ENCODE results near the gene DHPS.

The DHPS gene

DNA sequence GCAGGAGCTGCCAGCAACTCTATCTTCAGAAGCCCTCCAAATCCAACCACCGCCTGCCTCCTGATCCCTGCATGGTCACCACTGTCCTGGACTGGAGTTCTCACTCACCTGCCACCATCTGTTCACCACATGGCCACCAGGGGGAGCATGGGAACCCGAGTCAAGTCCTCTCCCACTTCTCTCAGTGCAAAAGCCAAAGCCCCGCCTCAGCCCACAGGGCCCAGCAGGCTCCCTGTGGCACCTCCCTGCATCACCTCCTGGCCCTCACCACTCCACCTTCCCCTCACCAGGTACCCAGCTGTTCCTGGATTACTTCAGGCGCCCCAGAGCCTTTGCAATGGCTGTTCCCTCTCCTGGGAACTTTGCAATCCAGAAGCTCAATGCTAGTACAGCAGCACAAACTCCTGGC, 5.3 kb downstream of the DHPS start:
- TF ChIP-seq ARNT (IDR thresholded peaks at IDR 0.05) = no peak
- no peak for TF ChIP-seq TARDBP (IDR thresholded peaks at IDR 0.05)
- TF ChIP-seq LEF1 (IDR thresholded peaks at IDR 0.05; ENCODE audit: borderline replicate concordance) = no peak
- TF ChIP-seq SUZ12 (IDR thresholded peaks at IDR 0.05) = no peak
- no peak for TF ChIP-seq FOXA1 (IDR thresholded peaks at IDR 0.05)
- no peak for TF ChIP-seq FOXM1 (IDR thresholded peaks at IDR 0.05; ENCODE audit: borderline replicate concordance)
- no peak for TF ChIP-seq CTBP1 (IDR thresholded peaks at IDR 0.05; ENCODE audit: borderline replicate concordance)
- TF ChIP-seq NFRKB (IDR thresholded peaks at IDR 0.05) = no peak
- no peak for TF ChIP-seq FOXK2 (IDR thresholded peaks at IDR 0.05)
- no peak for TF ChIP-seq L3MBTL2 (conservative IDR thresholded peaks at IDR 0.05)
- no peak for TF ChIP-seq HDGF (IDR thresholded peaks at IDR 0.05; ENCODE audit: borderline replicate concordance)
- TF ChIP-seq BHLHE40 (IDR thresholded peaks at IDR 0.05; ENCODE audit: borderline replicate concordance) = no peak
- TF ChIP-seq ZNF384 (IDR thresholded peaks at IDR 0.05) = no peak
- no peak for TF ChIP-seq ELF4 (IDR thresholded peaks at IDR 0.05)
- DNase-seq (ENCODE audit: extremely low spot score) = peak; percentile 79
- POLR2A ChIA-PET = no interaction called here
- CTCF ChIA-PET = interaction anchor here (0.8 kb wide), 2 partner anchors 289 to 514 kb away, joined by 3 read pairs; no protein-coding TSS in a partner anchor

GRCh38 chr19:12675940-12676339, 5.7 kb downstream of the DHPS start:
- POLR2A ChIA-PET = no interaction called here
- CTCF ChIA-PET = interaction anchor here (0.8 kb wide), 1 partner anchor 514 kb away, joined by 3 read pairs; no protein-coding TSS in a partner anchor
- no peak for DNase-seq (ENCODE audit: extremely low spot score)
- TF ChIP-seq ARNT (IDR thresholded peaks at IDR 0.05) (no peak), FOXA1 (IDR thresholded peaks at IDR 0.05) (no peak), CTBP1 (IDR thresholded peaks at IDR 0.05; ENCODE audit: borderline replicate concordance) (no peak)

- ChIA-PET POLR2A (no interaction called here), CTCF (no interaction called here)
- TF ChIP-seq FOXM1 (IDR thresholded peaks at IDR 0.05; ENCODE audit: borderline replicate concordance) (no peak), FOXK2 (IDR thresholded peaks at IDR 0.05) (no peak), HDGF (IDR thresholded peaks at IDR 0.05; ENCODE audit: borderline replicate concordance) (no peak), SUZ12 (IDR thresholded peaks at IDR 0.05) (no peak), LEF1 (IDR thresholded peaks at IDR 0.05; ENCODE audit: borderline replicate concordance) (no peak), L3MBTL2 (conservative IDR thresholded peaks at IDR 0.05) (no peak), PKNOX1 (IDR thresholded peaks at IDR 0.05) (no peak), FOXA1 (IDR thresholded peaks at IDR 0.05) (no peak), BHLHE40 (IDR thresholded peaks at IDR 0.05; ENCODE audit: borderline replicate concordance) (no peak), SP1 (IDR thresholded peaks at IDR 0.05) (no peak), ARNT (IDR thresholded peaks at IDR 0.05) (no peak), ZNF384 (IDR thresholded peaks at IDR 0.05) (no peak), CTBP1 (IDR thresholded peaks at IDR 0.05; ENCODE audit: borderline replicate concordance) (no peak), ELF4 (IDR thresholded peaks at IDR 0.05) (no peak), NFRKB (IDR thresholded peaks at IDR 0.05) (no peak), TARDBP (IDR thresholded peaks at IDR 0.05) (no peak)
- no peak for DNase-seq (ENCODE audit: extremely low spot score)
These were observed 6.3 kb downstream of the DHPS start for GRCh38 chr19:12675399-12675798.

DNA sequence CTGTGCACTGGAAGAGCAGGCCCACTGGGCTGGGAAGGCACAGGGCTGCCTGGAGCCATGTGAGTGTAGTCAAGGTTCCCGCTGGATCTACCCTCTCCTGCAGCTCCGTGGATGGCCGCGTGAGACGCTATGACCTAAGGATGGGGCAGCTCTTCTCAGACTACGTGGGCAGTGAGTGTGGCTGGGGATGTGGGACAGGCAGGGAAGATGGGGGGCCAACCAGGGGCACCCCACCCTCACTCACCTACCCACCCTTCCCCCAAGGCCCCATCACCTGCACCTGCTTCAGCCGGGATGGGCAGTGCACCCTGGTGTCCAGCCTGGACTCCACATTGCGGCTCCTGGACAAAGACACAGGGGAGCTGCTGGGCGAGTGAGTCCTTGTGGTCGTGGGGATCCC, 8.9 kb downstream of the DHPS start:
- DNase-seq (ENCODE audit: extremely low spot score) = no peak
- CTCF ChIA-PET = interaction anchor here (0.8 kb wide), 1 partner anchor 9 kb away, joined by 7 read pairs; the partner anchor contains the start of gene DHPS
- POLR2A ChIA-PET = interaction anchor here (1.5 to 1.8 kb wide), 2 partner anchors 9 to 112 kb away, joined by 3 to 6 read pairs; partner anchors contain the start of gene DHPS
- TF ChIP-seq FOXA1 (IDR thresholded peaks at IDR 0.05) = no peak
- no peak for TF ChIP-seq TARDBP (IDR thresholded peaks at IDR 0.05)
- no peak for TF ChIP-seq L3MBTL2 (conservative IDR thresholded peaks at IDR 0.05)
- no peak for TF ChIP-seq FOXK2 (IDR thresholded peaks at IDR 0.05)
- TF ChIP-seq BHLHE40 (IDR thresholded peaks at IDR 0.05; ENCODE audit: borderline replicate concordance) = no peak
- TF ChIP-seq SUZ12 (IDR thresholded peaks at IDR 0.05) = no peak
- no peak for TF ChIP-seq ELF4 (IDR thresholded peaks at IDR 0.05)
- no peak for TF ChIP-seq NFRKB (IDR thresholded peaks at IDR 0.05)
- TF ChIP-seq FOXM1 (IDR thresholded peaks at IDR 0.05; ENCODE audit: borderline replicate concordance) = no peak
- TF ChIP-seq CTBP1 (IDR thresholded peaks at IDR 0.05; ENCODE audit: borderline replicate concordance) = no peak

- ChIA-PET CTCF (interaction anchor here (0.7 to 1.4 kb wide), 2 partner anchors 106 to 1326 kb away, joined by 3 read pairs; no protein-coding TSS in a partner anchor), POLR2A (interaction anchor here (1.3 to 1.7 kb wide), 3 partner anchors 8 to 59 kb away, joined by 6 to 9 read pairs (median 7); partner anchors contain the start of genes DHPS, ZNF490 and ZNF791)
- no peak for DNase-seq (ENCODE audit: extremely low spot score)
- TF ChIP-seq ARNT (IDR thresholded peaks at IDR 0.05) = no peak
- no peak for TF ChIP-seq ELF4 (IDR thresholded peaks at IDR 0.05)
- no peak for TF ChIP-seq ZNF384 (IDR thresholded peaks at IDR 0.05)
- TF ChIP-seq SP1 (IDR thresholded peaks at IDR 0.05) = no peak
- TF ChIP-seq LEF1 (IDR thresholded peaks at IDR 0.05; ENCODE audit: borderline replicate concordance) = no peak
- TF ChIP-seq SUZ12 (IDR thresholded peaks at IDR 0.05) = no peak
- TF ChIP-seq PKNOX1 (IDR thresholded peaks at IDR 0.05) = no peak
These were observed 11.3 kb downstream of the DHPS start for GRCh38 chr19:12670159-12670928.

GRCh38 chr19:12669270-12670158, 12.2 kb downstream of the DHPS start:
- POLR2A ChIA-PET = interaction anchor here (0.8 to 1.7 kb wide), 5 partner anchors 9 to 174 kb away, joined by 3 to 9 read pairs (median 6); partner anchors contain the start of genes DHPS, ZNF490 and ZNF791
- TF ChIP-seq PKNOX1 (IDR thresholded peaks at IDR 0.05) = no peak
- TF ChIP-seq ELF4 (IDR thresholded peaks at IDR 0.05) = peak; percentile 99
- no peak for TF ChIP-seq SP1 (IDR thresholded peaks at IDR 0.05)
- no peak for TF ChIP-seq BHLHE40 (IDR thresholded peaks at IDR 0.05; ENCODE audit: borderline replicate concordance)
- no peak for TF ChIP-seq FOXM1 (IDR thresholded peaks at IDR 0.05; ENCODE audit: borderline replicate concordance)
- TF ChIP-seq ZNF384 (IDR thresholded peaks at IDR 0.05) = no peak
- peak; percentile 91 for TF ChIP-seq FOXK2 (IDR thresholded peaks at IDR 0.05)
- no peak for TF ChIP-seq ARNT (IDR thresholded peaks at IDR 0.05)
- no peak for TF ChIP-seq SUZ12 (IDR thresholded peaks at IDR 0.05)
- 0 out of 2 replicates have a peak, but pooled peaks have one; percentile 21 for TF ChIP-seq TARDBP (IDR thresholded peaks at IDR 0.05)
- TF ChIP-seq FOXA1 (IDR thresholded peaks at IDR 0.05) = no peak
- no peak; the same call in 1 of the 2 replicates for TF ChIP-seq CTBP1 (IDR thresholded peaks at IDR 0.05; ENCODE audit: borderline replicate concordance)
- no peak for TF ChIP-seq HDGF (IDR thresholded peaks at IDR 0.05; ENCODE audit: borderline replicate concordance)
- TF ChIP-seq LEF1 (IDR thresholded peaks at IDR 0.05; ENCODE audit: borderline replicate concordance) = no peak; the same call in 1 of the 2 replicates
- peak; percentile 49 for TF ChIP-seq L3MBTL2 (conservative IDR thresholded peaks at IDR 0.05)
- peak; percentile 66 for TF ChIP-seq NFRKB (IDR thresholded peaks at IDR 0.05)
- DNase-seq (ENCODE audit: extremely low spot score) = peak; percentile 72
- CTCF ChIA-PET = no interaction called here
